CD4-positive, alpha-beta T cell treated with Interleukin-21 for 1 hour (primary cell): ENCODE measurements around the gene DDX31.

Experiments
- DNase-seq: peaks from one replicate; pipeline ENCODE4 v3.0.0-alpha.2; 2020

DDX31 gene

GRCh38 chr9:132591751-132592314, 78.0 kb downstream of the DDX31 start:
- no peak for DNase-seq

GRCh38 chr9:132591244-132591643, 78.5 kb downstream of the DDX31 start:
- no peak for DNase-seq

- DNase-seq = no peak
Measured at GRCh38 chr9:132590318-132591182, 79.2 kb downstream of the DDX31 start.

GRCh38 chr9:132590037-132590317, 79.8 kb downstream of the DDX31 start:
- no peak for DNase-seq

- DNase-seq = no peak
Measured at GRCh38 chr9:132589148-132590036, 80.4 kb downstream of the DDX31 start.

- no peak for DNase-seq
Measured at GRCh38 chr9:132588501-132589147, 81.2 kb downstream of the DDX31 start.

GRCh38 chr9:132588098-132588497, 81.7 kb downstream of the DDX31 start:
- no peak for DNase-seq

GRCh38 chr9:132587592-132587955, 82.2 kb downstream of the DDX31 start:
- no peak for DNase-seq

- DNase-seq = no peak
Measured at GRCh38 chr9:132586830-132587591, 82.8 kb downstream of the DDX31 start.

GRCh38 chr9:132585954-132586829, 83.6 kb downstream of the DDX31 start:
- DNase-seq = no peak

GRCh38 chr9:132584601-132585560, 84.9 kb downstream of the DDX31 start:
- no peak for DNase-seq

- no peak for DNase-seq
Measured at GRCh38 chr9:132583584-132584304, 86.0 kb downstream of the DDX31 start.

- no peak for DNase-seq
Measured at GRCh38 chr9:132582786-132583583, 86.8 kb downstream of the DDX31 start.

GRCh38 chr9:132582276-132582785, 87.5 kb downstream of the DDX31 start, which contains the start of gene BARHL1:
TSS of gene BARHL1 (plus strand) at chr9:132582606. CDS start at chr9:132582798, 192 bp downstream.
- no peak for DNase-seq

GRCh38 chr9:132579427-132579798, 90.4 kb downstream of the DDX31 start:
- DNase-seq = no peak

GRCh38 chr9:132578367-132578932, 91.3 kb downstream of the DDX31 start:
- no peak for DNase-seq

GRCh38 chr9:132577119-132577518, 92.7 kb downstream of the DDX31 start:
- DNase-seq = no peak

- no peak for DNase-seq
Measured at GRCh38 chr9:132575811-132576210, 94.0 kb downstream of the DDX31 start.
